ENCODE data around the gene RPEL1.

Gene RPEL1

GRCh38 chr10:103280031-103280430, 34.3 kb downstream of the RPEL1 start:
- peaks cover 0 to 18% (median 15%) of the 10 kb centered on the region in 4 donors for H3K4me1 ChIP-seq
- peaks cover 12 to 72% of the 10 kb centered on the region in 2 donors for H3K27me3 ChIP-seq
- intact Hi-C loops (cut with DNase I; ENCODE audit: low total_unique reads), result no loop called here
- no peak for DNase-seq
- H3K4me3 ChIP-seq, result no peak overlapping the region
- H3K27ac ChIP-seq, result no peak overlapping the region
- H3K9me3 ChIP-seq, result no peaks in the 10 kb centered on the region
- no peaks in the 10 kb centered on the region for H3K36me3 ChIP-seq
- TF ChIP-seq CTCF (IDR thresholded peaks at IDR 0.05), result no peak

- Histone ChIP-seq H3K27me3 (peaks cover 12 to 75% of the 10 kb centered on the region in 2 donors), H3K4me3 (no peak overlapping the region), H3K27ac (no peak overlapping the region), H3K9me3 (no peaks in the 10 kb centered on the region), H3K4me1 (peaks cover 0 to 18% (median 15%) of the 10 kb centered on the region in 4 donors), H3K36me3 (no peaks in the 10 kb centered on the region)
- no peak for TF ChIP-seq CTCF (IDR thresholded peaks at IDR 0.05)
- intact Hi-C loops (cut with DNase I; ENCODE audit: low total_unique reads), result no loop called here
- no peak for DNase-seq
Observed at GRCh38 chr10:103280506-103280905, 34.8 kb downstream of the RPEL1 start.

- intact Hi-C loops (cut with DNase I; ENCODE audit: low total_unique reads), result no loop called here
- Histone ChIP-seq H3K9me3 (no peaks in the 10 kb centered on the region), H3K27me3 (peaks cover 10 to 65% of the 10 kb centered on the region in 2 donors), H3K36me3 (no peaks in the 10 kb centered on the region), H3K27ac (no peak overlapping the region), H3K4me3 (no peak overlapping the region), H3K4me1 (peaks cover 0 to 15% (median 14%) of the 10 kb centered on the region in 4 donors)
- no peak for DNase-seq
- TF ChIP-seq CTCF (IDR thresholded peaks at IDR 0.05), result no peak
Observed at GRCh38 chr10:103281753-103282152, 36.1 kb downstream of the RPEL1 start.

GRCh38 chr10:103282961-103283360, 37.3 kb downstream of the RPEL1 start:
- TF ChIP-seq CTCF (IDR thresholded peaks at IDR 0.05), result no peak
- intact Hi-C loops (cut with DNase I; ENCODE audit: low total_unique reads), result no loop called here

GRCh38 chr10:103284170-103284569, 38.5 kb downstream of the RPEL1 start:
- no peak overlapping the region for H3K4me3 ChIP-seq
- peaks cover 0 to 50% of the 10 kb centered on the region in 2 donors for H3K27me3 ChIP-seq
- no peaks in the 10 kb centered on the region for H3K4me1 ChIP-seq
- no peak overlapping the region for H3K27ac ChIP-seq
- no peaks in the 10 kb centered on the region for H3K36me3 ChIP-seq
- intact Hi-C loops (cut with DNase I; ENCODE audit: low total_unique reads), result no loop called here
- no peaks in the 10 kb centered on the region for H3K9me3 ChIP-seq
- no peak for TF ChIP-seq CTCF (IDR thresholded peaks at IDR 0.05)
- no peak for DNase-seq

More at GRCh38 chr10:103282961-103283360, 37.3 kb downstream of the RPEL1 start:
- no peak overlapping the region for H3K4me3 ChIP-seq
- no peaks in the 10 kb centered on the region for H3K9me3 ChIP-seq
- no peak for DNase-seq
- peaks cover 0 to 2% (median 1%) of the 10 kb centered on the region in 4 donors for H3K4me1 ChIP-seq
- H3K27me3 ChIP-seq, result peaks cover 7 to 58% of the 10 kb centered on the region in 2 donors
- H3K27ac ChIP-seq, result no peak overlapping the region
- no peaks in the 10 kb centered on the region for H3K36me3 ChIP-seq

GRCh38 chr10:103287992-103288391, 42.3 kb downstream of the RPEL1 start:
- no peak for DNase-seq
- H3K27me3 ChIP-seq, result peaks cover 0 to 24% of the 10 kb centered on the region in 2 donors
- H3K4me3 ChIP-seq, result no peak overlapping the region
- H3K4me1 ChIP-seq, result no peaks in the 10 kb centered on the region
- no peaks in the 10 kb centered on the region for H3K36me3 ChIP-seq
- no peaks in the 10 kb centered on the region for H3K9me3 ChIP-seq
- intact Hi-C loops (cut with DNase I; ENCODE audit: low total_unique reads), result no loop called here
- no peak for TF ChIP-seq CTCF (IDR thresholded peaks at IDR 0.05)
- no peak overlapping the region for H3K27ac ChIP-seq
